GM23338 (cell line): ENCODE results near the gene SH2D4B. TPM values are rescaled to one million over a fixed set of nuclear protein-coding genes. Genes with fewer than 3 reads are reported as not detected.

Source experiments
- ATAC-seq: fragments of 200-7000 bp; cut with Tn5 transposase; 3 replicates; pipeline ENCODE4 v1.9.1; 2020
- DNase-seq: peaks from one replicate; pipeline ENCODE4 v3.0.0-alpha.2; 2015; ENCODE audit warnings: low spot score
- H2AFZ ChIP-seq: fragments of 200-600 bp; sonication (generic); 2 replicates; pipeline ENCODE4 v1.8.0; 2016; ENCODE audit warnings: antibody characterized with exemption, mild to moderate bottlenecking, moderate library complexity
- H3F3A ChIP-seq: fragments of 200-600 bp; sonication (generic); replicated peaks from 2 replicates; pipeline ENCODE4 v1.8.0; 2017; ENCODE audit warnings: antibody characterized with exemption, mixed run types, low read depth
- H3K27ac ChIP-seq: fragments of 200-600 bp; sonication (generic); 2 replicates; pipeline ENCODE4 v1.6.1; 2016; ENCODE audit warnings: low read depth
- H3K27me3 ChIP-seq: fragments of 200-600 bp; sonication (generic); 2 replicates; pipeline ENCODE4 v1.8.0; 2016; ENCODE audit warnings: mild to moderate bottlenecking, mixed run types, moderate library complexity; ENCODE audit not compliant: insufficient read depth
- H3K36me3 ChIP-seq: fragments of 200-600 bp; sonication (generic); 2 replicates; pipeline ENCODE4 v1.8.0; 2016; ENCODE audit warnings: mild to moderate bottlenecking; ENCODE audit not compliant: insufficient read depth
- H3K4me1 ChIP-seq: fragments of 200-600 bp; sonication (generic); 2 replicates; pipeline ENCODE4 v1.8.0; 2016; ENCODE audit warnings: mild to moderate bottlenecking, moderate library complexity; ENCODE audit not compliant: insufficient read depth
- H3K4me2 ChIP-seq: fragments of 200-600 bp; sonication (generic); 2 replicates; pipeline ENCODE4 v1.7.1; 2017; ENCODE audit warnings: mixed run types
- H3K4me3 ChIP-seq: fragments of 200-600 bp; sonication (generic); 2 replicates; pipeline ENCODE4 v1.6.1; 2016; ENCODE audit warnings: mixed run types
- H3K79me2 ChIP-seq: fragments of 200-600 bp; sonication (generic); replicated peaks from 2 replicates; pipeline ENCODE4 v1.8.0; 2017; ENCODE audit warnings: mild to moderate bottlenecking; ENCODE audit not compliant: insufficient read depth
- H3K9me2 ChIP-seq: fragments of 200-600 bp; sonication (generic); 2 replicates; pipeline ENCODE4 v1.8.0; 2017; ENCODE audit not compliant: insufficient read depth
- H4K20me1 ChIP-seq: fragments of 200-600 bp; sonication (generic); replicated peaks from 2 replicates; pipeline ENCODE4 v1.8.0; 2017; ENCODE audit warnings: mild to moderate bottlenecking; ENCODE audit not compliant: insufficient read depth
- H3K27ac Mint-ChIP-seq: 2 replicates; pipeline ENCODE4 v1.8.0; 2020; ENCODE audit warnings: inconsistent platforms, mild to moderate bottlenecking, moderate library complexity, mixed read lengths
- H3K27me3 Mint-ChIP-seq: 3 replicates; pipeline ENCODE4 v1.8.0; 2022; ENCODE audit warnings: low read depth, mild to moderate bottlenecking, moderate library complexity, mixed read lengths, inconsistent platforms; ENCODE audit not compliant: insufficient read depth, poor library complexity
- H3K36me3 Mint-ChIP-seq: 3 replicates; pipeline ENCODE4 v1.8.0; 2021; ENCODE audit warnings: low read depth, mild to moderate bottlenecking, inconsistent platforms, moderate library complexity, mixed read lengths
- H3K4me1 Mint-ChIP-seq: 3 replicates; pipeline ENCODE4 v1.8.0; 2020; ENCODE audit warnings: mild to moderate bottlenecking, inconsistent platforms, mixed read lengths
- H3K4me3 Mint-ChIP-seq: 3 replicates; pipeline ENCODE4 v1.8.0; 2021; ENCODE audit warnings: moderate library complexity, mild to moderate bottlenecking, inconsistent platforms, mixed read lengths
- H3K9me3 Mint-ChIP-seq: 3 replicates; pipeline ENCODE4 v1.8.0; 2020; ENCODE audit warnings: moderate library complexity, mild to moderate bottlenecking, inconsistent platforms, mixed read lengths
- EZH2 ChIP-seq: fragments of 200-600 bp; sonication (generic); IDR thresholded peaks from one replicate; pipeline ENCODE4 v1.8.0; 2017; ENCODE audit warnings: antibody characterized with exemption, mild to moderate bottlenecking, low read depth; ENCODE audit not compliant: unreplicated experiment
- EZH2phosphoT487 ChIP-seq: fragments of 200-600 bp; sonication (generic); IDR thresholded peaks from one replicate; pipeline ENCODE4 v1.8.1; 2018; ENCODE audit warnings: antibody characterized with exemption; ENCODE audit not compliant: unreplicated experiment
- NANOG ChIP-seq: IDR thresholded peaks from 2 replicates; pipeline ENCODE4 v1.6.1; 2016; ENCODE audit warnings: antibody characterized with exemption, borderline replicate concordance
- POLR2AphosphoS5 ChIP-seq: IDR thresholded peaks from 2 replicates; pipeline ENCODE4 v1.6.1; 2016; ENCODE audit warnings: antibody characterized with exemption, low read depth
- STAT1 ChIP-seq: IDR thresholded peaks from one replicate; pipeline ENCODE4 v1.6.1; 2016; ENCODE audit warnings: antibody characterized with exemption; ENCODE audit not compliant: unreplicated experiment
- polyA plus RNA-seq: library from polyadenylated mRNA; unstranded; fragments of >200 nt; fragmentation: Nextera tagmentation; extraction: Ambion mirVana; gene quantifications from 2 replicates; pipeline ENCODE4 v1.2.1, GENCODE V29; 2016
- total RNA-seq: library from RNA; depleted of rRNA; stranded (reverse); fragments of >200 nt; shearing (Covaris generic); gene quantifications from 2 replicates; pipeline ENCODE4 v1.2.3, GENCODE V29; 2014
- TF ChIP-seq, protein P1 (sequence below): IDR thresholded peaks from 2 replicates; pipeline ENCODE4 v1.6.1; 2016; ENCODE audit warnings: antibody characterized with exemption
- TF ChIP-seq, protein P2 (sequence below), 2 experiments: fragments of 200-600 bp in 1 of 2; sonication (generic) in 1 of 2; conservative IDR thresholded peaks; 2 replicates each; pipeline versions ENCODE4 v1.5.1 to v1.6.1; 2016 to 2017; ENCODE audit warnings: antibody characterized with exemption in 2 of 2, low read depth in 2 of 2, mild to moderate bottlenecking in 2 of 2, moderate library complexity in 1 of 2

SH2D4B gene
- total and polyA plus RNA-seq, 2 experiments from 2014 or later = 0.08 TPM; not detected in 1

DNA sequence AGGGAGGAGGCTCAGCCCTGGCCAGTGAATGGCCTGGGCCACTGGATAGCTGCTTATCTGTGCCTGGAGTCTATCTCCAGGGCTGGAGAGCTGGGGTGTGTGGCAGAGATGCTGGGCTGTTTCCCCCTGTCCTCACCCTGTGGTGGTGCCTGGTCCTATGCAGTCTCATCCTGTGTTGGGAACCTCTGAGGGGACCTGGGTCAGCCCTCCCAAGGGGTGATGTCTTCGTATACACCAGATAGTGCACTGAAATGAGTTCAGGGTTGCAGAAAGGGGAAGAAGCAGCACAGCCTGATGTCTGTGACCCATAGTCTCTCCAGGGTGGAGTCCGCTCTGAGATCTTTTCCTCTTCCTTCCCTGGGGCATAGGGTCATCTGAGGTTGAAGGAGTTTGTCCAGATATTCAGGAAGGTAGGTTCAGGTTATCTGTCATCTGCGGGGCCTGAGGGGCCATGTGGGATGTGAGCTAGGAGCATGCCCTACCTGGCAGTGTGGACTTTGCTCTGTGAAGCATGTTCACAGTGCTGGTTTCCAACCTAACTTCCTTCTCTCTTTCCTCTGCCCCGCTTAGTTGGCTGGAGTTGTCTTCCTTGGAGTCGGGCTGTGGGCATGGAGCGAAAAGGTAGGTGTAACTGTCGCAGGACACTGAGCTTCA lies 33.4 kb upstream of the SH2D4B start:
- Histone ChIP-seq H3K27ac (no peak overlapping the region), H3K9me2 (no peaks in the 10 kb centered on the region), H3K79me2 (peaks cover 48% of the 10 kb centered on the region), H3K4me3 (no peak overlapping the region), H2AFZ (no peak overlapping the region), H3K4me1 (peaks cover 6% of the 10 kb centered on the region; the same call in 1 of the 2 replicates), H3K36me3 (no peaks in the 10 kb centered on the region), H3K27me3 (no peaks in the 10 kb centered on the region), H4K20me1 (peaks cover 13% of the 10 kb centered on the region), H3K4me2 (no peak overlapping the region), H3F3A (no peaks in the 10 kb centered on the region)
- ATAC-seq (peak; percentile 81), DNase-seq (no peak)
- TF ChIP-seq, protein P1, sequence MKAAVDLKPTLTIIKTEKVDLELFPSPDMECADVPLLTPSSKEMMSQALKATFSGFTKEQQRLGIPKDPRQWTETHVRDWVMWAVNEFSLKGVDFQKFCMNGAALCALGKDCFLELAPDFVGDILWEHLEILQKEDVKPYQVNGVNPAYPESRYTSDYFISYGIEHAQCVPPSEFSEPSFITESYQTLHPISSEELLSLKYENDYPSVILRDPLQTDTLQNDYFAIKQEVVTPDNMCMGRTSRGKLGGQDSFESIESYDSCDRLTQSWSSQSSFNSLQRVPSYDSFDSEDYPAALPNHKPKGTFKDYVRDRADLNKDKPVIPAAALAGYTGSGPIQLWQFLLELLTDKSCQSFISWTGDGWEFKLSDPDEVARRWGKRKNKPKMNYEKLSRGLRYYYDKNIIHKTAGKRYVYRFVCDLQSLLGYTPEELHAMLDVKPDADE = no peak
- TF ChIP-seq NANOG = no peak
- Mint-ChIP-seq H3K27ac (no peak overlapping the region; the same call in 1 of the 2 replicates), H3K9me3 (no peaks in the 10 kb centered on the region; the same call in 2 of the 3 replicates), H3K4me3 (no peak overlapping the region), H3K4me1 (peaks cover 40% of the 10 kb centered on the region), H3K27me3 (peaks cover 10% of the 10 kb centered on the region), H3K36me3 (peaks cover 16% of the 10 kb centered on the region; the same call in 1 of the 3 replicates)

DNA sequence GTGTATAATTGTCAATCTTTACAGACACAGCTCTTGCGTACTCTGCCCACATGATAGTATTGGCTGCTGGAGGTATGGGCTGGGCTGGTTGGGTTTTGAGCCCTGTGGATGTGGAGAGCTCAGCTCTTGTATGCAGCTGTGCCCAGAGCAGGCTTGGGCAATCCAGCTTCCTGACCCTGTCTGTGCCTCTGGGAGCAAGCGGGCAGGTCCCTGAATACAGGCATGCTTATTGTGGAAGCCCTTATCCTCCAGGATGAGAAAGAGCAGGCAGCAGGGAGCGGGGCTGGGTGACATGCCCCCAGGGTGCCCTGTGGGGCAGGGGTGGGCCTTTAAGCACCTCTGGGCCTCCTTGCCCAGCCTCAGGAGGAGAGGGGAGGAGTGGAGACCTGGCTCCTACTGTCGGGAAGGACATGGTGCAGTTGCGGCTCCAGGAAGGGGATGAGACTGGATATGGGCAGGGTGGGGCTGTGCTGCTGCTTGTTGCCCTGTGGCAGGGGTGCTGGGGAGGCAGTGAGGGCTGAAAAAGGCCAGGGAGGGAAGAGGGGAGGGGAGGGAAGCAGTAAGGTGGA lies 32.7 kb upstream of the SH2D4B start:
- Histone ChIP-seq H3K79me2 (peaks cover 43% of the 10 kb centered on the region; the same call in 1 of the 2 replicates), H3F3A (no peaks in the 10 kb centered on the region), H3K27ac (no peak overlapping the region)

DNA sequence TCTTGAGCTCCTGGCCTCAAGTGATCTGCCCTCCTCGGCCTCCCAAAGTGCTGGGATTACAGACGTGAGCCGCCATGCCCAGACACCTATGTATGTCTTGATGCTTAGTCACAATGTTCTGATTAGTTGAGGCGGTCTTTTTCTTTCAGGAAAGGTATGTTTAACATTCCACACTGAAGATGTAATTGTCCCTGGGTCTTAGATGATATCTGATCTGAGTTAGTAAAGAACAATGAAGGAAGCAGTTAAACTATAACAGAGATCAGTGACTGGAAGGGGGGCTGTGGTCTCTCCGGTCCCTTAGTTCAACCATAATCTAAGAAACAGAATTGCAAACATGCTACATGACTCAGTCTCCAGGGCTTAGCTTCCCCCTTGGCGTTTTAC lies 31.5 kb upstream of the SH2D4B start:
- Histone ChIP-seq H3K27ac (no peak overlapping the region), H4K20me1 (peaks cover 13% of the 10 kb centered on the region), H3K4me3 (no peak overlapping the region), H3K79me2 (peaks cover 34% of the 10 kb centered on the region; the same call in 1 of the 2 replicates), H3K27me3 (no peaks in the 10 kb centered on the region), H3K4me2 (no peak overlapping the region), H3K36me3 (no peaks in the 10 kb centered on the region), H2AFZ (no peak overlapping the region), H3F3A (no peaks in the 10 kb centered on the region), H3K9me2 (no peaks in the 10 kb centered on the region), H3K4me1 (peaks cover 6% of the 10 kb centered on the region; the same call in 1 of the 2 replicates)
- H3K4me1 Mint-ChIP-seq = peaks cover 37% of the 10 kb centered on the region
- H3K27me3 Mint-ChIP-seq = peaks cover 5% of the 10 kb centered on the region
- TF ChIP-seq POLR2AphosphoS5 (no peak), STAT1 (no peak), EZH2 (no peak)
- TF ChIP-seq, protein P2, sequence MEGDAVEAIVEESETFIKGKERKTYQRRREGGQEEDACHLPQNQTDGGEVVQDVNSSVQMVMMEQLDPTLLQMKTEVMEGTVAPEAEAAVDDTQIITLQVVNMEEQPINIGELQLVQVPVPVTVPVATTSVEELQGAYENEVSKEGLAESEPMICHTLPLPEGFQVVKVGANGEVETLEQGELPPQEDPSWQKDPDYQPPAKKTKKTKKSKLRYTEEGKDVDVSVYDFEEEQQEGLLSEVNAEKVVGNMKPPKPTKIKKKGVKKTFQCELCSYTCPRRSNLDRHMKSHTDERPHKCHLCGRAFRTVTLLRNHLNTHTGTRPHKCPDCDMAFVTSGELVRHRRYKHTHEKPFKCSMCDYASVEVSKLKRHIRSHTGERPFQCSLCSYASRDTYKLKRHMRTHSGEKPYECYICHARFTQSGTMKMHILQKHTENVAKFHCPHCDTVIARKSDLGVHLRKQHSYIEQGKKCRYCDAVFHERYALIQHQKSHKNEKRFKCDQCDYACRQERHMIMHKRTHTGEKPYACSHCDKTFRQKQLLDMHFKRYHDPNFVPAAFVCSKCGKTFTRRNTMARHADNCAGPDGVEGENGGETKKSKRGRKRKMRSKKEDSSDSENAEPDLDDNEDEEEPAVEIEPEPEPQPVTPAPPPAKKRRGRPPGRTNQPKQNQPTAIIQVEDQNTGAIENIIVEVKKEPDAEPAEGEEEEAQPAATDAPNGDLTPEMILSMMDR (conservative IDR thresholded peaks at IDR 0.05; ENCODE audit: low read depth in 2 of 2) = no peak
- H3K27ac Mint-ChIP-seq = no peak overlapping the region
- no peak for DNase-seq
- no peak for ATAC-seq
- H3K36me3 Mint-ChIP-seq = peaks cover 30% of the 10 kb centered on the region
- no peak overlapping the region for H3K4me3 Mint-ChIP-seq
- H3K9me3 Mint-ChIP-seq = no peaks in the 10 kb centered on the region

More for the DNA sequence above, 32.7 kb upstream of the SH2D4B start:
- peaks cover 22% of the 10 kb centered on the region for H3K36me3 Mint-ChIP-seq
- no peak for DNase-seq
- H3K4me3 Mint-ChIP-seq = no peak overlapping the region
- peaks cover 9% of the 10 kb centered on the region for H3K27me3 Mint-ChIP-seq
- Histone ChIP-seq H3K27me3 (no peaks in the 10 kb centered on the region), H3K9me2 (no peaks in the 10 kb centered on the region), H4K20me1 (peaks cover 13% of the 10 kb centered on the region), H3K4me1 (peaks cover 6% of the 10 kb centered on the region; the same call in 1 of the 2 replicates), H3K4me2 (no peak overlapping the region), H2AFZ (no peak overlapping the region), H3K4me3 (no peak overlapping the region), H3K36me3 (no peaks in the 10 kb centered on the region)
- H3K4me1 Mint-ChIP-seq = peaks cover 40% of the 10 kb centered on the region
- H3K27ac Mint-ChIP-seq = no peak overlapping the region
- H3K9me3 Mint-ChIP-seq = no peaks in the 10 kb centered on the region; the same call in 2 of the 3 replicates
- no peak for TF ChIP-seq EZH2phosphoT487
- peak; percentile 9 for ATAC-seq
